Measurements from ENCODE around the gene POLR2F. TPM values are rescaled to one million over a fixed set of nuclear protein-coding genes. Genes with fewer than 3 reads are reported as not detected.

Gene POLR2F
- total and polyA plus RNA-seq, 2 donors = 82.4 to 88.0 TPM

DNA sequence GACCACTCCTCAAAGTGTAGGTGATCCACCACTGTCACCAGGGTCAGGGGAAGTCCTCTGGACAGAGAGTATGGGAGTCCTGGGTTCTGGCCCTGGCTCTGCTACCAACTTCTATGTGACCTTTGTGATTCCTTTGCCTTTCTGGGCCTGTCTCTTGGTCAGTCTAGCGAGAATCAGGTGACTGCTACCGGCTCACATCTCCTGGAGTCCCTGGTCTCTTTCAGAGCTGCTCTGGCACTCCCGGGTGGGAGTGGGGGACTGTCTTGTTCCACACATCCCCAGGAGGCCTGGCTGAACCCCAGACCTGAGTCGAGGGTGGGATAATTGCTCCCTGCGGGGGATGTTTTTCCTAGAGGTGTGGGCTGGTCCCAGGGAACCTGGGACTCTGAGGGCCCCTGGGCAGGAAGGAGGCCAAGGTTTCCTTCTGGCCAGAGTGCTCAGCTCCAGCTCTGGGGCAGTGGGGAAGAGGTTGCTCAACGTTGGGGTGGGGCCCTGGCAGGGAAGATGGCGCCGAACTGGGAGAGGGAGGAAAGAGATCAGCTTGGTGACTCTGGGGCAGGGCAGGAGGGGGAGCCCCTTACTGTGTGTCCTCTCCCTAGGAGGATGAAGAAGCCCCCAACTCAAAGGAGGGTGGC, 28.8 kb downstream of the POLR2F start:
- WGBS = 93% methylated on average over 8 of the region's 8 CpGs
- peaks cover 0 to 5% of the 10 kb centered on the region in 2 donors for H3K9me3 ChIP-seq (ENCODE audit: control insufficient read depth in 2 of 2, insufficient read depth in 1 of 2, low read length in 1 of 2)
- H3K27ac ChIP-seq (ENCODE audit: low read depth in 1 of 2, low read length in 1 of 2) = no peak overlapping the region
- H3K4me1 ChIP-seq (ENCODE audit: control insufficient read depth in 2 of 2, insufficient read depth in 2 of 2, low read length in 2 of 2) = peaks cover 0 to 4% of the 10 kb centered on the region in 2 donors
- DNase-seq (ENCODE audit: low read depth in 6 of 9, low spot score in 9 of 9) = no peak
- H3K27me3 ChIP-seq (ENCODE audit: control insufficient read depth in 2 of 2, insufficient read depth in 1 of 2, low read length in 1 of 2) = peaks cover 0 to 25% of the 10 kb centered on the region in 2 donors
- peaks cover 0 to 4% of the 10 kb centered on the region in 2 donors for H3K36me3 ChIP-seq (ENCODE audit: control insufficient read depth in 2 of 2, insufficient read depth in 2 of 2, low read length in 1 of 2)
- no peak overlapping the region for H3K4me3 ChIP-seq (ENCODE audit: low read length in 2 of 2)

DNA sequence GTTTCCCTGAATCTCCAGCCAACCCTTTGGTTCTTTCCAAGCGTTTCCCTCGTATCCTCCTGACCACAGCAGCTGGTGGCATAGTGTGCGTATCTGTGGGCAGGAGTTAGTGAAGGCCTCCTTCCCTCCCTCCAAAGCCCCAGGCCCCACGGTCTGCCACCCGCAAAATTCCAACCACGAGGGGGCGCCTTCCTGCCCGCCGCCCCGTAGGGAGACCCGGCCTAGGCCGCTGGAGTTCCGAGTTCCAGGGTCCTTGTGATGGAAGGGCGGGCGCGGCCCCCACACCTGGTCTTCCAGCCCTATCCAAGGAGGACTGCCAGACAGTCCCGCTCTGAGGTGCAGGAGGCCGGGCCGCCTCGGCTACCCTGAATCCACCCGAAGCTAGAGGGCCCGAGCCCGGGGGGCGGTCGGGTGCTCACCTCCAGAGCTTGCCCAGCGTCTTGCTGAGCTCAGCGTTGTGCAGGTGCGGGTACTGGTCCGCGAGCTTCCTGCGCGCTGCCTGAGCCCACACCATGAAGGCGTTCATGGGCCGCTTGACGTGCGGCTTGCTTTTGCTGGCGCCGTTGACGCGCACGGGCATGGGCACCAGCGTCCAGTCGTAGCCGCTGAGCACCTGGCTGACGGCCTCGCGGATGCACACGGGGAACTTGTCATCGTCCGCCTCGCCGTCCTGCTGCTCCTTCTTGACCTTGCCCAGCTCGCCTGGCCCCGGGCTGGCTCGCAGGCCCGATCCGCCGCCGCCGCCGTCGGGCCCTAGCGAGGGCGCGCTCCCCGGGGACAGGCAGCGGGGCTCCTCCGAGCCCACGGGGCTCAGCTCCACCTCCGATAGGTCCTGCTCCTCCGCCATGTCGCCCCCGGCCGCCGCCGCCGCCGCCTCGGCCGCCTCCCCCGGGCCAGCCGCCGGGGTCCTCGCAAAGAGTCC, 29.7 kb downstream of the POLR2F start:
- no peak for DNase-seq (ENCODE audit: low read depth in 6 of 9, low spot score in 9 of 9)

DNA sequence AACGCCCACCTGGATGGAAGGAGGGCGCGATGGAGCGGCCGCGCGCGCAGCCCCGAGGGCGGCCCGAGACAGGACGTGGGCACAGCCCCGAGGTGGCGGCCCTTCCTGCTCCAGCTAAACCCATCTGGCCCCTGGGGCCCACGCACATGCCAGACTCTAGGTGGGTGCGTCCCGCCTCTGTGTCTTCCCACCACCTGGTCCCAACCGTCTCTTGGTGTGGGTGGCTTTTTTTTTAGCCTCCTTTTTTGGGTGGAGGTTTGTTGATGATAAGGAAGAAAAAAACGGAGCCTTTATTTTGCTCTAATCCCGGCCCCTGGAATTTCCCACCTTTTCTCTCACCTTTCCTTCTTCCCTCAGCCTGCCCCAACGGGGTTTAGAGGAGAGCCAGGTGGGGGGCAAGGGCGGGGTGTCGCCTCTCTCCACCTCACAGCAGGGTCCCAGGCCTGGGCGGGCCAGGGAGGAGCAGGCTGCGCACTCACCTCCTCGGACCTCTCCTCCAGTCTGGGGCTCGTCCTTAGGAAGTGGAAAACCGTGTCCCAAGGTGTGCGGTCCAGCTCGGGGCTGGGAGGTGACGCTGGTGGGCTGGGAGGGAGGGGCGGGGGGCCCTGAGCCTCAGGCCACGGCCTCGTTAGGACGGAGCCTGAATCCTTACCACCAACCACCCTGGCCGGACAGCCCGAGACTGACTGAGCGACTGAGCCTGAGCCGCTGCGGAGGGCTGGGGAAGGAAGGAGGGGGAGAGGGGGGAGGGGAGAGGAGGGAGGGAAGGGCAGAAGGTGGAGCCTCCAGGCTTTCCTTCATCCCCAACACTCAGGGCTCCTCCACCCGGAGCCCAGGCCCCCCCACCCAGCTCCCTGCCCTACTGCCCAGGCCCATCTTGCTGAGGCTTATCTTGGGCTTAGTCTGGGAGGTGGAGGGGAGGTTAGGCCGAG, 30.6 kb downstream of the POLR2F start, which contains the start of gene SOX10:
Gene SOX10 (minus strand): TSS at position 696 of the 932 bp plus-strand sequence. CDS start 771 bp downstream, outside the sequence.
- Histone ChIP-seq H3K27ac (ENCODE audit: low read depth in 1 of 2, low read length in 1 of 2) (no peak within 1 kb of the TSS), H3K4me1 (ENCODE audit: control insufficient read depth in 2 of 2, insufficient read depth in 2 of 2, low read length in 2 of 2) (peaks cover 0 to 4% of the 10 kb centered on the region in 2 donors), H3K27me3 (ENCODE audit: control insufficient read depth in 2 of 2, insufficient read depth in 1 of 2, low read length in 1 of 2) (peaks cover 0 to 25% of the 10 kb centered on the region in 2 donors), H3K4me3 (ENCODE audit: low read length in 2 of 2) (no peak within 1 kb of the TSS), H3K36me3 (ENCODE audit: control insufficient read depth in 2 of 2, insufficient read depth in 2 of 2, low read length in 1 of 2) (peaks cover 0 to 4% of the 10 kb centered on the region in 2 donors), H3K9me3 (ENCODE audit: control insufficient read depth in 2 of 2, insufficient read depth in 1 of 2, low read length in 1 of 2) (peaks cover 0 to 5% of the 10 kb centered on the region in 2 donors)
- no peak for DNase-seq (ENCODE audit: low read depth in 6 of 9, low spot score in 9 of 9)
- 92% methylated on average over 42 of the region's 42 CpGs for WGBS

More for the DNA sequence above, 29.7 kb downstream of the POLR2F start:
- H3K36me3 ChIP-seq (ENCODE audit: control insufficient read depth in 2 of 2, insufficient read depth in 2 of 2, low read length in 1 of 2) = peaks cover 0 to 4% of the 10 kb centered on the region in 2 donors
- H3K27me3 ChIP-seq (ENCODE audit: control insufficient read depth in 2 of 2, insufficient read depth in 1 of 2, low read length in 1 of 2) = peaks cover 0 to 25% of the 10 kb centered on the region in 2 donors
- H3K4me3 ChIP-seq (ENCODE audit: low read length in 2 of 2) = no peak overlapping the region
- H3K27ac ChIP-seq (ENCODE audit: low read depth in 1 of 2, low read length in 1 of 2) = no peak overlapping the region
- H3K4me1 ChIP-seq (ENCODE audit: control insufficient read depth in 2 of 2, insufficient read depth in 2 of 2, low read length in 2 of 2) = peaks cover 0 to 4% of the 10 kb centered on the region in 2 donors
- H3K9me3 ChIP-seq (ENCODE audit: control insufficient read depth in 2 of 2, insufficient read depth in 1 of 2, low read length in 1 of 2) = peaks cover 0 to 5% of the 10 kb centered on the region in 2 donors
- 90% methylated on average over 84 of the region's 84 CpGs for WGBS

DNA sequence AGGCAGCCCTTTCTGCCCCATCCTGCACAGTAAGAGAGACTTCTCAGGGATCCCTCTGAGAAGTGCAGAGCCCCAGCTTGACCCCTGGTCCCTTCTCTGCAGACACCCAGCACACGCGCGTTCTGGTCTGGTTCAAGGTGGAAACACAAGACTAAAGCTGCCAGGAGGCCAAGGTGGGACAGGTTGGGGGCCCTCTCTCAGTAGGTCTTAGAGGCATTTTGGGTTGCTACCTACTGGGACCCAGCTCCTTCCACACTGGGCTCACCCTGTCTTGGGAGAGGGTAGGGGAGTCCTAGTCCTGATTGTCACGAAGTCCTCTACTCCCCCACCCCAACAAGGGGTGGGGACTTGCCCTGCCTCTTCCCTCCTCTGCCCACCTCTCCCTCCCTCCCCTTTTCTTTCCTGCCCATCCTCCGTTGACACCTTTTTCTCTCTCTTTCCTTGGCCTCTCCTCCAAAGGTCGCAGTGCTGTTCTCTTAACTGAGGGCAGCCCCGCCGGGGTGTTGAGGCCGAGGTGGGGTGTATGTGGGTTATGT, 31.6 kb downstream of the POLR2F start:
- H3K4me3 ChIP-seq (ENCODE audit: low read length in 2 of 2) = no peak overlapping the region
- H3K4me1 ChIP-seq (ENCODE audit: control insufficient read depth in 2 of 2, insufficient read depth in 2 of 2, low read length in 2 of 2) = peaks cover 0 to 4% of the 10 kb centered on the region in 2 donors
- no peak overlapping the region for H3K27ac ChIP-seq (ENCODE audit: low read depth in 1 of 2, low read length in 1 of 2)
- WGBS = 97% methylated on average over 9 of the region's 9 CpGs
- peaks cover 0 to 4% of the 10 kb centered on the region in 2 donors for H3K36me3 ChIP-seq (ENCODE audit: control insufficient read depth in 2 of 2, insufficient read depth in 2 of 2, low read length in 1 of 2)
- peaks cover 0 to 25% of the 10 kb centered on the region in 2 donors for H3K27me3 ChIP-seq (ENCODE audit: control insufficient read depth in 2 of 2, insufficient read depth in 1 of 2, low read length in 1 of 2)
- peaks cover 0 to 5% of the 10 kb centered on the region in 2 donors for H3K9me3 ChIP-seq (ENCODE audit: control insufficient read depth in 2 of 2, insufficient read depth in 1 of 2, low read length in 1 of 2)
- no peak for DNase-seq (ENCODE audit: low read depth in 6 of 9, low spot score in 9 of 9)

DNA sequence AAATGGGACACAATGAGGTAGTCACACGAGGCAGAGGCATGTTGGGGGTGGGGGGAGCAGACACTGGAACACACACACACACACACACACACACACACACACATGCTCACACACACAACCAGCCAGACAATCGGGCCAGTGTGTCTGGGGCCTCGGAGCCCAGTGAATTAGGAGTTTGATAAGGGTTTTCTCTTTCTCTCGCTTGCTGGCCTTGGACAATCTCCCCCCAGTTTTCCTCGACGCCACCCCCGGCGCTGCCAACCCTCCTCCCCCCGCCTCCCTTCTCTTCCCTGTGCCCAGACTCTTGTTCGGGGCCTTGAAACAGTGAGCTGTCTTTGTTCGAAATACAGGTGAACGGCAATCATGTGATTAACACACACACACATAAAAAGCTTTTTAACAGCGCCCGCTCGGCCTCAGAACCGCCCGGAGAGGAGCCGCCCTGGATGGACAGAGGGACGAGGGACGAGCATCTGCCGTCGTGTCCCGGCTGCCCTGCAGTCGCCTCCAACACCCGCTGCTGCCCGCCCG, 32.3 kb downstream of the POLR2F start:
- H3K27ac ChIP-seq (ENCODE audit: low read depth in 1 of 2, low read length in 1 of 2) = no peak overlapping the region
- H3K27me3 ChIP-seq (ENCODE audit: control insufficient read depth in 2 of 2, insufficient read depth in 1 of 2, low read length in 1 of 2) = peaks cover 0 to 25% of the 10 kb centered on the region in 2 donors
- peaks cover 0 to 4% of the 10 kb centered on the region in 2 donors for H3K36me3 ChIP-seq (ENCODE audit: control insufficient read depth in 2 of 2, insufficient read depth in 2 of 2, low read length in 1 of 2)
- no peak for DNase-seq (ENCODE audit: low read depth in 6 of 9, low spot score in 9 of 9)
- 96% methylated on average over 27 of the region's 27 CpGs for WGBS
- peaks cover 0 to 5% of the 10 kb centered on the region in 2 donors for H3K9me3 ChIP-seq (ENCODE audit: control insufficient read depth in 2 of 2, insufficient read depth in 1 of 2, low read length in 1 of 2)
- peaks cover 0 to 4% of the 10 kb centered on the region in 2 donors for H3K4me1 ChIP-seq (ENCODE audit: control insufficient read depth in 2 of 2, insufficient read depth in 2 of 2, low read length in 2 of 2)
- no peak overlapping the region for H3K4me3 ChIP-seq (ENCODE audit: low read length in 2 of 2)

DNA sequence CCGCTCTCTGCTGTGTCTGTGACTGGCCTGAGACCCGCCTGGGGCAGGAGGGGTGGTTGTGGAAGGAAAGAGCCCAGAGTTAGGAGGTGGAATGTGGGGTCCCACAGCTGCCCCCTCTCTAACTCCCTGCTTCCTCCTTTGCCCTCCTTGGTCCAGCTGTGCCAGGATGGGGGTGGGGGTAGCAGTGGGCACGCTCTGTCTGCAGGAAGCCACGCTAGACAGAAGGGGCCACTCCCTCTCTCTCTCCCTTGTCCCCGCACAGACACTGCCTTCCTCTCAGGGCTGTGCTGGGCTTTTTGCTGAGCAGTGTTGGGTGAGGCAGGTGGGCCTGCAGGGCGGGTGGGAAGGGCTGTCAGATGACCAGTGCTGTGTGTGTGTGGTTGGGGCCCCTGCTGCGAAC, 32.9 kb downstream of the POLR2F start:
- WGBS = 73% methylated on average over 7 of the region's 7 CpGs
- Histone ChIP-seq H3K36me3 (ENCODE audit: control insufficient read depth in 2 of 2, insufficient read depth in 2 of 2, low read length in 1 of 2) (peaks cover 0 to 4% of the 10 kb centered on the region in 2 donors), H3K4me3 (ENCODE audit: low read length in 2 of 2) (no peak overlapping the region)

DNA sequence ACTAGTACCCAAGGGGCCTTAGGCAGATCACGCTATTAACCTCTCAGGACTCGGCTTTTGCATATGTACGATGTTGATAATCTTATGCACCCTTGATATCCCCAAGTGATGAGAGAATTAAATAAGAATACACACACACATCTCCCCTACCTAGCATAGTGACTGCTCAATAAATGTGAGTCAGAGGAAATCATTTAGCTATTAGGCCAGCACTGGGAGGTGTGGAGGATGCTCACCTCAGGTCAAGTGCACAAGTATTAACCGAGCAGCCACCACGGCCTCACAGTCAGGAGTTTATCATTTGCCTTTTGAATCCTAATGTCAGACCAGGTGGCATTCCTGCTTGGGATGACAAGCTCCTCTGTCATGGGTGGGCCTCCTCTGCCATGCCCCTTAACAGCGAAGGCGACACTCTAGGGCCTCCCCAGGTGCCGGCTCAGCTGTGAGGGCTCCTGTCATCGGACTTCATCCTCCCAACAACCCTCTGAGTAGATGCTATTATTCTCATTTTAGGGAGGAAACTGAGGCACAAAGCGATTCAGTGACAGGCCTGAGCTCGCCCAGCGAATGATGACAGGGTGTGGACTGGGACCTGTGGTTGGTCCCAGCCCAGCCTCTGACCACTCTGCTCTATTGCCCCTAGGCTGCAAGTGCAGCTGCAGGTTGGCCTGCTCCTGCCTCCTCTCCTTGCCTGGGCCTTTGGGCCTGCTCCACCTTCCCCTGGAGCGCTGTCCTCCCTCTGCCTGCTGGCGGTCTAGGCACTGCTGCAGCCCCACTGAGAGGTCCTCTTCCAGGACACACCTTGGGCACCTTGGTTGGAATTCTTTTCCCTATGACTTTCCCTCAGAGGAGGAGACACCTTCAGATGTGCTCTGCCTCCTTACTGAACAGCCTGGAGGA, 35.9 kb downstream of the POLR2F start:
- H3K36me3 ChIP-seq (ENCODE audit: control insufficient read depth in 2 of 2, insufficient read depth in 2 of 2, low read length in 1 of 2) = peaks cover 0 to 4% of the 10 kb centered on the region in 2 donors
- no peak for DNase-seq (ENCODE audit: low read depth in 6 of 9, low spot score in 9 of 9)
- H3K4me1 ChIP-seq (ENCODE audit: control insufficient read depth in 2 of 2, insufficient read depth in 2 of 2, low read length in 2 of 2) = peaks cover 0 to 6% of the 10 kb centered on the region in 2 donors
- H3K27me3 ChIP-seq (ENCODE audit: control insufficient read depth in 2 of 2, insufficient read depth in 1 of 2, low read length in 1 of 2) = peaks cover 0 to 2% of the 10 kb centered on the region in 2 donors
- WGBS = 92% methylated on average over 14 of the region's 14 CpGs
- H3K4me3 ChIP-seq (ENCODE audit: low read length in 2 of 2) = no peak overlapping the region
- no peaks in the 10 kb centered on the region for H3K9me3 ChIP-seq (ENCODE audit: control insufficient read depth in 2 of 2, insufficient read depth in 1 of 2, low read length in 1 of 2)
- no peak overlapping the region for H3K27ac ChIP-seq (ENCODE audit: low read depth in 1 of 2, low read length in 1 of 2)

More for the DNA sequence above, 32.9 kb downstream of the POLR2F start:
- H3K27ac ChIP-seq (ENCODE audit: low read depth in 1 of 2, low read length in 1 of 2) = no peak overlapping the region
- H3K4me1 ChIP-seq (ENCODE audit: control insufficient read depth in 2 of 2, insufficient read depth in 2 of 2, low read length in 2 of 2) = peaks cover 0 to 4% of the 10 kb centered on the region in 2 donors
- no peak for DNase-seq (ENCODE audit: low read depth in 6 of 9, low spot score in 9 of 9)
- H3K27me3 ChIP-seq (ENCODE audit: control insufficient read depth in 2 of 2, insufficient read depth in 1 of 2, low read length in 1 of 2) = peaks cover 0 to 25% of the 10 kb centered on the region in 2 donors
- peaks cover 0 to 5% of the 10 kb centered on the region in 2 donors for H3K9me3 ChIP-seq (ENCODE audit: control insufficient read depth in 2 of 2, insufficient read depth in 1 of 2, low read length in 1 of 2)
